IMR-90 (cell line): ENCODE data around the gene KRTAP5-7.

Source experiments
- BHLHE40 ChIP-seq: fragments of 150-350 bp; IDR thresholded peaks from 2 replicates; pipeline ENCODE4 v1.6.1; 2016; ENCODE audit warnings: mild to moderate bottlenecking, low read depth, low read length
- CEBPB ChIP-seq: IDR thresholded peaks from 2 replicates; pipeline ENCODE4 v1.6.1; 2012; ENCODE audit warnings: low read depth, low read length, improper control_type of control experiment
- CHD1 ChIP-seq: IDR thresholded peaks from 2 replicates; pipeline ENCODE4 v1.6.1; 2012; ENCODE audit warnings: low read depth, low read length, improper control_type of control experiment
- CTCF ChIP-seq: conservative IDR thresholded peaks from 2 replicates; pipeline ENCODE4 v1.5.1; 2012; ENCODE audit warnings: mild to moderate bottlenecking, low read depth, low read length, improper control_type of control experiment
- ELK1 ChIP-seq: fragments of 150-350 bp; IDR thresholded peaks from 2 replicates; pipeline ENCODE4 v1.6.1; 2016; ENCODE audit warnings: low read depth, mild to moderate bottlenecking, low read length, moderate library complexity, borderline replicate concordance
- FOS ChIP-seq: fragments of 150-350 bp; IDR thresholded peaks from 2 replicates; pipeline ENCODE4 v1.6.1; 2016; ENCODE audit warnings: low read depth, low read length
- POLR2A ChIP-seq: IDR thresholded peaks from 2 replicates; pipeline ENCODE4 v1.6.1; 2012; ENCODE audit warnings: mild to moderate bottlenecking, low read depth, low read length
- RAD21 ChIP-seq: IDR thresholded peaks from 2 replicates; pipeline ENCODE4 v1.6.1; 2012; ENCODE audit warnings: low read length, improper control_type of control experiment
- RCOR1 ChIP-seq: IDR thresholded peaks from 2 replicates; pipeline ENCODE4 v1.6.1; 2012; ENCODE audit warnings: mild to moderate bottlenecking, low read length, improper control_type of control experiment; ENCODE audit not compliant: insufficient replicate concordance
- SMC3 ChIP-seq: fragments of 150-350 bp; IDR thresholded peaks from 2 replicates; pipeline ENCODE4 v1.6.1; 2016; ENCODE audit warnings: low read depth, mild to moderate bottlenecking, antibody characterized with exemption, low read length, moderate library complexity

GRCh38 chr11:71484248-71485062, 42.6 kb upstream of the KRTAP5-7 start:
- no peak for TF ChIP-seq POLR2A
- no peak for TF ChIP-seq CTCF
- TF ChIP-seq ELK1, result no peak
- no peak for TF ChIP-seq CEBPB
- TF ChIP-seq RAD21, result no peak
- TF ChIP-seq SMC3, result no peak
- no peak for TF ChIP-seq BHLHE40
- no peak for TF ChIP-seq FOS
- TF ChIP-seq RCOR1, result no peak
- no peak for TF ChIP-seq CHD1
